Liver (tissue), 5 donors: ENCODE results near the gene SOX4. TPM values are rescaled to one million over a fixed set of nuclear protein-coding genes. Genes with fewer than 3 reads are reported as not detected.

Source experiments
- polyA plus RNA-seq, 2 donors: library from polyadenylated mRNA; stranded (reverse) in 1 of 2; unstranded in 1 of 2; fragments of 200-250 nt in 1 of 2; fragments of >200 nt in 1 of 2; fragmentation: Nextera tagmentation in 1 of 2; extraction: Ambion mirVana in 1 of 2; gene quantifications; one replicate each; pipeline versions ENCODE4 v1.2.1 to v1.2.3, GENCODE V29; 2013 to 2015
- small RNA-seq: library from RNA; depleted of rRNA; stranded (forward); fragments of <200 nt; gene quantifications from one replicate; pipeline ENCODE3, GENCODE V24; 2014
- total RNA-seq, 2 donors: library from RNA; depleted of rRNA; stranded (reverse); fragments of >200 nt; gene quantifications; one replicate each; pipeline ENCODE4 v1.2.3, GENCODE V29; 2014
- donor health status: healthy.
- donor health status: healthy.
- donor health status: healthy.

Gene SOX4
- total and polyA plus RNA-seq, 4 donors: 0.59 to 8.1 (median 0.95) TPM

Small RNAs within 50 kb of the gene (small RNA-seq; reads per million reads assigned to genes)
- gene BOLA2P3: not detected
